NT2/D1 (cell line): Measurements from ENCODE around the gene CRYBG2.

Source experiments
- DNase-seq: peaks from one replicate; pipeline ENCODE4 v3.0.0-alpha.2; 2011; ENCODE audit warnings: low read depth, low spot score
- H3K27me3 ChIP-seq: 2 replicates; pipeline ENCODE4 v1.6.0; 2011; ENCODE audit warnings: mild to moderate bottlenecking; ENCODE audit not compliant: insufficient read length, insufficient read depth
- H3K36me3 ChIP-seq: 2 replicates; pipeline ENCODE4 v1.6.1; 2011; ENCODE audit warnings: mild to moderate bottlenecking, low read length, mixed read lengths; ENCODE audit not compliant: insufficient read depth, insufficient read length
- H3K4me1 ChIP-seq: 2 replicates; pipeline ENCODE4 v1.5.1; 2011; ENCODE audit not compliant: insufficient read depth, insufficient read length
- H3K4me3 ChIP-seq: 2 replicates; pipeline ENCODE4 v1.5.1; 2011; ENCODE audit warnings: low read depth; ENCODE audit not compliant: insufficient read length
- H3K9ac ChIP-seq: 2 replicates; pipeline ENCODE4 v1.6.0; 2011; ENCODE audit warnings: low read depth; ENCODE audit not compliant: insufficient read length
- H3K9me3 ChIP-seq: 2 replicates; pipeline ENCODE4 v1.5.1; 2011; ENCODE audit warnings: mild to moderate bottlenecking, low read length; ENCODE audit not compliant: insufficient read depth
- SUZ12 ChIP-seq: IDR thresholded peaks from 2 replicates; pipeline ENCODE4 v1.6.1; 2011; ENCODE audit not compliant: insufficient read length, insufficient read depth; ENCODE audit errors: extremely low read depth
- YY1 ChIP-seq: IDR thresholded peaks from 2 replicates; pipeline ENCODE4 v1.6.1; 2011; ENCODE audit not compliant: insufficient read length, insufficient read depth
- ZNF274 ChIP-seq: IDR thresholded peaks from 2 replicates; pipeline ENCODE4 v1.6.1; 2011; ENCODE audit warnings: mild to moderate bottlenecking, low read depth, low read length

CRYBG2 gene

DNA sequence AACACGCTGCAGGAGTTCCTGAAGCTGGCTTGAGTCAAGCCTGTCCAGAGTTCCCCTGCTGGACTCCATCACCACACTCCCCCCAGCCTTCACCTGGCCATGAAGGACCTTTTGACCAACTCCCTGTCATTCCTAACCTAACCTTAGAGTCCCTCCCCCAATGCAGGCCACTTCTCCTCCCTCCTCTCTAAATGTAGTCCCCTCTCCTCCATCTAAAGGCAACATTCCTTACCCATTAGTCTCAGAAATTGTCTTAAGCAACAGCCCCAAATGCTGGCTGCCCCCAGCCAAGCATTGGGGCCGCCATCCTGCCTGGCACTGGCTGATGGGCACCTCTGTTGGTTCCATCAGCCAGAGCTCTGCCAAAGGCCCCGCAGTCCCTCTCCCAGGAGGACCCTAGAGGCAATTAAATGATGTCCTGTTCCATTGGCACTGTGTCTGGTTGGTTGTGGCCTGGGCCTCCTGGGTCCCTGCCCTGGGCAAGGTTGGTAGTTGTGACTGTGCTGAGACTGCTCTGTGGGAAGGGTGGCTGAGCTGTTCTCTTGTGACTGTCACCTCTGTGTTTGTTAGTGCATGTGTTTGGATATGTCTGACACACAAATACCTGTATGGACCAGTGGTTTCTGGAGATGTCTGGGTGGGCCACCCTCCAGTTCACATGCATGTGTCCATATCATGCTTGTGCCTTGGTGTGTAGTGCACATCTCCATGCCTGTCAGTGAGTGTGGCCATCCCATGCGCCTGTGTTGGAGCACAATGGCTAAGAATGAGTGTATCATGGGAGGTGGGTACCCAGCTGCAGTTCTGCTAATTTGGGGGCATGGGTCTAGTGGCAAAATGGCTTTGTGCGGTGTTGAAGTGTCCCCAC lies 72.6 kb downstream of the CRYBG2 start:
- DNase-seq = no peak
- TF ChIP-seq ZNF274 = no peak
- TF ChIP-seq SUZ12 = no peak
- TF ChIP-seq YY1 = no peak
- Histone ChIP-seq H3K4me1 (peaks cover 42% of the 10 kb centered on the region), H3K4me3 (peak overlapping the region; percentile 1), H3K9me3 (no peaks in the 10 kb centered on the region), H3K27me3 (no peaks in the 10 kb centered on the region), H3K36me3 (peaks cover 57% of the 10 kb centered on the region), H3K9ac (peak overlapping the region; percentile 57)

DNA sequence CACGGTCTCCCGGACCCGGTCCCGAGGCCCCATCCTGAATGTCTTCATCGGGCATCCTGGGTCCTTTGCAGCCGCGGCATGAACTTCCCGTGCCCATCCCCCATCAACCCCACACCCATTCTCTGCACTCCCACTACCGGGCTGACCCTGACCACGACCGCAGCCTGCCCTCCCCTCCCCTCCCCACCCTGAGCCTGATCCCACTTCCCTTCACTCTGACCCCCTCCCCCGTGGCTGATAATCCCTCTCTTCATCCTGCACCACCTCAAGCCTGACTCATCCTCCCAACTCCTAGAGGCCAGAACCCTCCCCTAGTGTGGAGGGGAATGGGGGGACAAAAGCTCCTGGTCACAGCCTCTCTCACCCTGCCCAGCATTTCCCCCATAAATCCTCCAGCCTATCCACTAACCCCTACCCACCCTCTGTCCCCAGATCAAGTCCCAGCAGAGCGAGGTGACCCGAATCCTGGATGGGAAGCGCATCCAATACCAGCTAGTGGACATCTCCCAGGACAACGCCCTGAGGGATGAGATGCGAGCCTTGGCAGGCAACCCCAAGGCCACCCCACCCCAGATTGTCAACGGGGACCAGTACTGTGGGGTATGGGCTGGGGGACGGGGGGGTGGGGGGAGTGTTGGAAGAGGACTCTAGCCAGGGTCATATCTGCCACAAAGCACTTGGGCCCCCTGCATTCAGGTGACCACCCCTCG lies 73.4 kb downstream of the CRYBG2 start:
- Histone ChIP-seq H3K9ac (peak overlapping the region; percentile 89), H3K27me3 (no peaks in the 10 kb centered on the region), H3K36me3 (peaks cover 65% of the 10 kb centered on the region), H3K9me3 (no peaks in the 10 kb centered on the region), H3K4me1 (peaks cover 42% of the 10 kb centered on the region), H3K4me3 (peak overlapping the region; percentile 85)
- DNase-seq = no peak
- TF ChIP-seq YY1 = no peak
- no peak for TF ChIP-seq SUZ12
- no peak for TF ChIP-seq ZNF274

DNA sequence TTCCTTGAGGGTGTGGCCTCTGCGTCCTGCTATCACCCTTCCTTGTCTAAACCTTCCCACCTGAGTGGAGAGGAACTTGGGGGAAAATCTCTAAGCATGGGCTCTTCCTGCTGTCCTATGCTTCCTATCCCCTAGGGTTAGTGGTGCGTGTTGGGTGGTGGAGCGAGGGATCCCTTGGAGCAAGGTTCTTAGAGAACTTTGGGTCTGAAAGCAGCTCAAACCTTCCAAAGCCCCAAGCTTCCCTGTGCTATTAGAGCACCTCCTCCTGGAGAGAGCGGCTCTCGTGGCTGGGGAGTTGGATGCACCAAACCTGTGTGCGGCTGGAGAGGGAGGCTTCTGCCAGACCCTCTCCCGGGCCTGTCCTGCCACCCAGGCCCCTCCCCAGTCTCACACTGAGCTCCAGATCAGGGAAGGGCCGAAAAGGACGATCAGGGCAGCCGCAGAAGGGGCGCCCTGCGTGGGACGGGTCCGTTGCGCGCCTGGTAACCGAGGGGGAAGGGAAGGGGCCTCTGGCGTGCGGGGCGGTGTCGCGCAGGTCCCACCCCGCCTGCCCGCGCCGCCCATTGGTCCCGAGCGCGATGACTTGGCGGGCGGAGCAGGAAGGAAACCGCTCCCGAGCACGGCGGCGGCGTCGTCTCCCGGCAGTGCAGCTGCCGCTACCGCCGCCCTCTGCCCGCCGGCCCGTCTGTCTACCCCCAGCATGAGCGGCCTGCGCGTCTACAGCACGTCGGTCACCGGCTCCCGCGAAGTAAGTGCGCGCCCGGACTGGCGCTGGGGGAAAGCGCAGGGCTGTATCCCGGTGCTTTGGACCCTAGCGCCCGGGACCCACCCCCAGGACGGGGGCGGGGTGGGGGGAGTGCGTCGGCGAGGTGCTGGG lies 74.2 kb downstream of the CRYBG2 start, which contains the start of gene SH3BGRL3:
SH3BGRL3 (plus strand) TSS at position 631 of the 877 bp plus-strand sequence; CDS start at position 701, 70 bp downstream.
- peak; percentile 76 for DNase-seq
- Histone ChIP-seq H3K4me1 (peaks cover 40% of the 10 kb centered on the region), H3K4me3 (peak within 1 kb of the TSS; percentile 85), H3K9me3 (no peaks in the 10 kb centered on the region), H3K27me3 (no peaks in the 10 kb centered on the region), H3K9ac (peak within 1 kb of the TSS; percentile 89), H3K36me3 (peaks cover 71% of the 10 kb centered on the region)
- TF ChIP-seq YY1 (no peak), ZNF274 (no peak), SUZ12 (no peak)

DNA sequence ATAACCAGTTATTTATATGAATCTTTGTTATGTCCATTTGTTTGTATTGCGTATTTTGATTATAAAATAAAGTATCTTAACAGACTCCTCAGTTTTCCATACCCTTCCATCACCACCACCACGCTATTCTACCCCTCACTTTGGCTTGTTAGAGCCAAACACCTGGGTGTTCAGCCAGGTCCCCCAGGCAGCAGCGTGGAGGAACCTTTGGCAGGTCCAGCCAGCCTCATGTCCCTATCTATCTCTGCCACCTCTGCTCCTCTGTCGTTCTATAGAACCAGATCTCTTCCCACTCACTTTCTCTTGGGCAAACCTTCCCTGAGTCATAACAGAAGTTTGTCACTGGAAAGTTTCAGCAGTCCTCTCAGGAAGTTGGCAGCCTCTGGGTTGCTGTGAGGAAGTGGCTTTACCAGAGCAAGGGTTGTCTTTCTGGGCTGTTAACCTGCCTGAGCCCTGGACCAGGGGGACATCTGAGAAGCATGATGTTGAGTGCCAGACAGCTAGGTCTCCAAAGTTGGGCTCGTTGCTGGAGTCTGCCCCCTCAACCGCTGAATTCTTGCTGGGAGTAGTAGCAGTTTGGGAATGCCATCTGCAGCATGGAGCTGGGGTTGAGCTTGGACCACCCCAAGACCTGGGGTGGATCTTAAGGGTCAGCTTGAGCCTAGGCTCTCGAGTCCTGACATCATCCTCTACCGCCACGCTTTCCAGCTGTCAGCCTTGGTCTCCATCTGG lies 75.0 kb downstream of the CRYBG2 start:
- no peak for TF ChIP-seq ZNF274
- no peak for TF ChIP-seq YY1
- TF ChIP-seq SUZ12 = no peak
- peaks cover 77% of the 10 kb centered on the region for H3K36me3 ChIP-seq

DNA sequence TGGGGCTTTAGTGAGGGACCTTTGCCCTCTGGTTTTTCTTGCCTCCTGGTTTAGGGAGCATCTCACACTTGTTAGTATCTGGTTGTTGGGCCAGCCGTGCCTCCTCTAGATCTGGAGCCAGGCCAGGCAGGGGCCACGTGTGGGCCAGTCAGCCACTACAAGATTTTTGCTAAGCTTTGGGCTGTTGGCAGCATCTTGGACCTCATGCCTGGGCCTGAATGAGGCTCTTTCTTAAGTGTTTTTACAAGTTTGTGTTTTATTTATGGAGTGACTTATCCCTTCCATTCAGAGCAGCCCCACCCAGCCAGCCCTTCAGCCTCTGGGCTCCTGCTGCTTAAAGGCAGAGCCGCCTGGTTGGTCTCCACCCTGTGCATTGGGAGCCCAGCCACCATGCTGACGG lies 75.6 kb downstream of the CRYBG2 start:
- H3K9ac ChIP-seq = no peak overlapping the region
- TF ChIP-seq ZNF274 (no peak), YY1 (no peak), SUZ12 (no peak)
- peaks cover 74% of the 10 kb centered on the region for H3K36me3 ChIP-seq
- H3K4me3 ChIP-seq = no peak overlapping the region
- peaks cover 39% of the 10 kb centered on the region for H3K4me1 ChIP-seq
- H3K27me3 ChIP-seq = no peaks in the 10 kb centered on the region
- no peaks in the 10 kb centered on the region for H3K9me3 ChIP-seq
- DNase-seq = no peak

More for the DNA sequence above, 75.0 kb downstream of the CRYBG2 start:
- no peaks in the 10 kb centered on the region for H3K9me3 ChIP-seq
- peak overlapping the region; percentile 89 for H3K9ac ChIP-seq
- DNase-seq = no peak
- H3K27me3 ChIP-seq = no peaks in the 10 kb centered on the region
- peaks cover 39% of the 10 kb centered on the region for H3K4me1 ChIP-seq
- peak overlapping the region; percentile 85 for H3K4me3 ChIP-seq

DNA sequence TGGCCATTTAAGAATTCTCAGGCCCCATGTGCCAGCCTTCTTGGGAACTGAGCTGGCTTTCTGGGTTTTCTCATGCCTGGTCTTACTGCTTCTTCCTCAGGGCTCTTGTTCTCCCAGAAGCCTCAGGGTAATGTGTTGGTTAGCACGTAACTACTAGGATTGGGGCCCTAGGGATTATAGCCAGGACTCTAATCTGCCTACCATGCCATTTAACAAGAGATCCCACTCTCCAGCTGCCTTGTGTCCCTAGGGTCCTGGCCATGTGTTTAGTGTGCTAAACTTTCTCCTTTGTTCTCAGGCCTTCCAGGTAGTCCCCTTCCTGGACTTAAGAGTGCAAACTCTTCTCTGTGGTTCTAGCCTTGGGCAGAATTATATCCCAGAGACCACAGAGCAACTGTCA lies 76.2 kb downstream of the CRYBG2 start:
- H3K4me1 ChIP-seq = peaks cover 34% of the 10 kb centered on the region
- H3K36me3 ChIP-seq = peaks cover 74% of the 10 kb centered on the region
- no peaks in the 10 kb centered on the region for H3K27me3 ChIP-seq
- H3K4me3 ChIP-seq = no peak overlapping the region
- no peaks in the 10 kb centered on the region for H3K9me3 ChIP-seq
- no peak for TF ChIP-seq ZNF274
- no peak for TF ChIP-seq SUZ12
- TF ChIP-seq YY1 = no peak
- H3K9ac ChIP-seq = no peak overlapping the region
- DNase-seq = no peak
